T-helper 2 cell treated with Interferon-gamma antibody and Interleukin-4, amounts not matched to agents 5 μg/mL and 100 μg/mL, for 36 hours (primary cell): ENCODE results near the gene GPER1.
"Not testable (repeated sequence)": the region's sequence is repeated elsewhere in the genome, so short reads cannot be mapped to it uniquely, and the experiment has no call there.

Source experiments
- DNase-seq: peaks from one replicate; pipeline ENCODE4 v3.0.0; 2021; ENCODE audit warnings: low spot score
- H3K27ac Mint-ChIP-seq: one replicate; pipeline ENCODE4 v1.8.0; 2021; ENCODE audit warnings: mild to moderate bottlenecking, mixed read lengths
- H3K27me3 Mint-ChIP-seq: one replicate; pipeline ENCODE4 v1.8.0; 2021; ENCODE audit warnings: low read depth, mixed read lengths
- H3K36me3 Mint-ChIP-seq: one replicate; pipeline ENCODE4 v1.8.0; 2021; ENCODE audit warnings: low read depth, mixed read lengths
- H3K4me1 Mint-ChIP-seq: one replicate; pipeline ENCODE4 v1.8.0; 2021; ENCODE audit warnings: low read depth, mixed read lengths
- H3K4me3 Mint-ChIP-seq: one replicate; pipeline ENCODE4 v1.8.0; 2022; ENCODE audit warnings: mild to moderate bottlenecking, moderate library complexity, mixed read lengths
- H3K9me3 Mint-ChIP-seq: one replicate; pipeline ENCODE4 v1.8.0; 2021; ENCODE audit warnings: mixed read lengths

The GPER1 gene

DNA sequence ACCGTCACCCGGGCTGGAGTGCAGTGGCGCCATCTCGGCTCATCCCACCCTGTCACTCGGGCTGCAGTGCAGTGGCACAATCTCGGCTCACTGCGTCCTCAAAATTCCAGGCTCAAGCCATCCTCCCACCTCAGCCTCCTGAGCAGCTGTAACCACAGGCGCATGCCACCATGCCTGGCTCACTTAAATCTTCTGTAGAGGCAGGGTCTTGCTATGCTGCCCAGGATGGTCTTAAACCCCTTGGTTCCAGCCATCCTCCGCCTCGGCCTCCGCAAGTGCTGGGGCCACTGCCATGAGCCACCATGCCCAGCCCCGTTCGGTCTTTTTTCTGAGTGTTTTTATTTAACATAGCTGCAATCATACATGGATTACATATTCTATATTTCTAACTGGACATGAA lies 41.5 kb downstream of the GPER1 start:
- no peaks in the 10 kb centered on the region for H3K27me3 Mint-ChIP-seq
- H3K4me3 Mint-ChIP-seq = no peak overlapping the region
- no peaks in the 10 kb centered on the region for H3K4me1 Mint-ChIP-seq
- H3K9me3 Mint-ChIP-seq = no peaks in the 10 kb centered on the region
- no peak overlapping the region for H3K27ac Mint-ChIP-seq
- H3K36me3 Mint-ChIP-seq = peaks cover 1% of the 10 kb centered on the region
- DNase-seq = no peak

DNA sequence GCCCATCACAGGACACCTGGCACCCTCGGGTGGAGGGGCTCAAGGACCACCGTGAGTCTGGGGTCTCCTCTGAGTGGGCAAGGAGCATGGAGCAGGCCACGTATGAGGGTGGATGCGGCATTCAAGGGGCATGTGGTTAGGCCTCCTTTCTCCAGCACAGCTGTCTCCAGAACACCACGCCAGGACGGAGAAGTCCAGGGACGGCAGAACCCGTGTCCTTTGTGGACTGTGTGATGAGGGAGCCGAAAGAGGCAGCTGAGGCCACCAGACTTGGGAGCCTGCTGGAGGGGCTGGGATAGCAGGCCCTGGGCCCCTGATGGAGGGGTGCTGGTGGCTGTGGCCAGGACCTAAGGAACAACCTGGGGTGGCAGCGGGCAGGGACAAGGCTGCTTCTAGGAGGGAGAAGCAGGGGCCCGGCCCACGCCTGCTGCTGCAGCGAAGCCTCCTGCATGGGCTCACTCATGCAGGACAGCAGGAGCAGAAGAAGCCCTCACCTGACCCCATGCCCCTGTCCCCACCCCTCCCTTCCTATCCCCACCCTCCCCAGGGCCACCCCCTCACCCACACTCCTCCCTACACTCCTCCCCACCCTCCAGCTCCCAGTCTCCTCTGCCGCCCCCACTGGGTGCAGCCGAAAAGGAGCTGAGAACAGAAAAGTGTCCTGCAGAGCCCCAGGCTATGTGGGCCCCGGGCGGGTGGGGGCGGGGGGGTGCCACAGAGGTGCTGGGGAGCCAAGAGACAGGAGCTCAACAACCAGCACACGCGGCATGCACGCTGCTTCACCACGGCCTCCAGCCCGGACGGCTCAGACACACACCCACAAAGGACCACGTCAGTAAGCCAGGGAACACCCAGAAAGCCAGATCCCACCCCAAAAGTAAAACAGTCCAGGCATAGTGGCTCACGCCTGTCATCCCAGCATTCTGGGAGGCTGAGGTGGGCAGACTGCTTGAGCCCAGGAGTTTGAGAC lies 42.4 kb downstream of the GPER1 start:
- Mint-ChIP-seq H3K27me3 (no peaks in the 10 kb centered on the region), H3K9me3 (no peaks in the 10 kb centered on the region), H3K36me3 (peaks cover 1% of the 10 kb centered on the region), H3K27ac (no peak overlapping the region), H3K4me3 (no peak overlapping the region), H3K4me1 (no peaks in the 10 kb centered on the region)
- no peak for DNase-seq

DNA sequence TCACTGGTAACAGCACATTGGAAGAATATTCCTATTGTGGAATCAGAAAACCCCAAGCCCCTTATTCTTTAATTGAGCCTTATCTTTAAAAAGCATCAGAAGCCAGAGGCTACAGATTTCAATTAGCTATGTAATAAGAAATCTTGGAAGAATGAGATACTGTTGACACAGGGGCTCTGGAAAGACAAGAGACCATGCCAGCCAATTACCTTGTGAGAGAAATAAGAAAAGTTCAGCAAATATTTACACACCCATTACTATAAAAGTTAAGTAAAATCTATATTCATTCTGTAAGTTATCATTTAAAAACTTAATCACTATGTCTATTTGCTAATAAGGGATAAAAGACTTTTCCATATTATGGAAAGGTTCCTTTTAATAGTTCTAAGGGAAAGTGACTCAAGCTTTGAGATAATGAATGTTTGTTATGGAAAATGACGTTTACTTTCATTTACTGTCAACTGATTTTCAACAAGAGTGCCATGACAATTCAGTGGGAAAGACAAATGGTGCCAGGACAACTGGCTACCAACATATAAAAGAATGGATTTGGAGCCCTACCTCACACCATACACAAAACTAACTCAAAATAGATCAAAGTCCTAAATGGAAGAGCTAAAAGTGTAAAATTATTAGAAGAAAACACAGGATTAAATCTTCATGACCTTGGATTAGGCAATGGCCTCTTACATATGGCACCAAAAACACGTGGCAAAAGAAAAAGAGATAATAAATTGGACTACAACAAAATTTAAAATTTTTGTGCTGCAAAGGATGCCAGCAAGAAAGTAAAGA lies 43.8 kb downstream of the GPER1 start:
- DNase-seq = no peak
- no peaks in the 10 kb centered on the region for H3K27me3 Mint-ChIP-seq
- H3K9me3 Mint-ChIP-seq = no peaks in the 10 kb centered on the region
- no peak overlapping the region for H3K4me3 Mint-ChIP-seq
- peaks cover 1% of the 10 kb centered on the region for H3K36me3 Mint-ChIP-seq
- peaks cover 1% of the 10 kb centered on the region for H3K4me1 Mint-ChIP-seq
- H3K27ac Mint-ChIP-seq = no peak overlapping the region

DNA sequence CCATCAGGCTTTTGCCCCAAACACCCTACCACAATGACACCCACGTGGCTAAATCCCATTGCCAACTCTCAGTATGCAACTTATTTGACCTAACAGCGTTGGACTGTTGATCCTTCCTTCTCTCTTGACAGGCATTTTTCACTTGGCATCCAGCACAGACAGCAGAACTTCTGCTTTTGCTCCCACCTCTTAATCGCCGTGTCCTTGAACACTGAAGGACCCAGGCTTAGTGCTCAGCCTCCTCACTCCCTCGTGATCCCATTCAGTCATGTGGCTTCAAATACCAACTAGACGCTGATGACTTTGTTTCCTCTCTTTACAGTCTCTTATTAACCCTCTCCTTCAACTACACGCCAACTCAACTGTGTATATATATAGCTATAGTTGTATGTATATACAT lies 47.0 kb downstream of the GPER1 start:
- Mint-ChIP-seq H3K9me3 (no peaks in the 10 kb centered on the region), H3K36me3 (peaks cover 1% of the 10 kb centered on the region), H3K4me3 (no peak overlapping the region), H3K27me3 (no peaks in the 10 kb centered on the region), H3K4me1 (peaks cover 8% of the 10 kb centered on the region), H3K27ac (no peak overlapping the region)
- DNase-seq = no peak

DNA sequence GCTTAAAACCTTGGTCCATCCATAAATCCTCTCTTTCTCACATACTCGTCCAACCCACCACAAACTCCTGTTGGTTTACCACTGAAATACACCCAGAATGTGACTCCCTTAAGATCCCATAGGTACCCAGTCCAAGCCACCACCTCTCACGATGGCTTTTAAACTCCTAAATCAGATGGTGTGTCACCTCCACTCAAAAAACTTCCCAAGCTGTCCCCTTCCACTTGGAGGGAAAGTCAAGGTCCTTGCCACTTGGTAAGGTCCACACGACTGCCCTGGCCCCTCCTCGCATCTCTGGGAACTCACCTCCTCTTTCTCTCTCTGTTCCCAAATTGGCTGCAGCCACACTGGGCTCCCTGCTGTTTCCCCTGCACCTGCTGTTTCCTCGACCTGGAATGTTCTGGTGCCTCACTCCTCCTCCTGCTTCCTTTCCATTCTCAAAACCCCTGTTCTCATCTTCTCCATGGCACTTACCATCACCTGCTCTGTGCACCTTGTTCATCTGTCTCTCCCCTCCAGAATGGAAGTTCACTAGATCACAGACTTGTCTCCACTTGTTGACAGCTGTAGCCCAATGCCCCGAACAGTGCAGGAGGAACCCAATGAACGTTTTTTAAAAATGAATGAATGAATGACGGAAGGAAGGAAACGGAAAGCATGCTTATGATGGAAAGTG lies 49.1 kb downstream of the GPER1 start:
- no peak for DNase-seq
- H3K27ac Mint-ChIP-seq = peak overlapping the region; percentile 89

DNA sequence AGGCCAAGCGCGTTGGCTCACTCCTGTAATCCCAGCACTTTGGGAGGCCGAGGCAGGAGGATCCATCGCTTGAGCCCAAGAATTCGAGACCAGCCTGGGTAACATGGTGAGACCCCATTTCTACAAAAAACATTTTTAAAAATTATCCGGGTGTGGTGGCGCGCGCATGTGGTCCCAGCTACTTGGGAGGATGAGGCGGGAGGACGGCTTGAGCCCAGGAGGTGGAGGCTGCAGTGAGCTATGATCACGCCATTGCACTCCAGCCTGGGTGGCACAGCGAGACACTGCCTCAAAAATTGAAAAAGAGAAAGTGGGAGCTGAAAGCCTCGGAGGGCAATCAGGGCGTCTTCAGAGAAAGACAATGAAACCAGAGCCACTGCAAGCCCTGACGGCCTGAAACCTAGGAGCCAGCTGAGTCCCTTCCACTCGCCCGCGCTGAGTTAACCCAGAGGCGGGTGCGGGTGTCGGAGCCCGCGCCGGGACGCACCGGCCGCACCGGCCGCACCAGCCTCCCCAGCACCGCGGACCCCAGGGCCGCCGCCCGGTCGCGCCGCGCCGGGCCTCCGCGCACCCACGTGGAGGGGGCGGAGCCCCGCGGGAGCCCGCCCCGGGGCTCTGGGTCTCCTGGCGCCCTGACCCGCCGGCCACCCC lies 49.7 kb downstream of the GPER1 start:
- Mint-ChIP-seq H3K9me3 (no peaks in the 10 kb centered on the region), H3K27me3 (no peaks in the 10 kb centered on the region), H3K27ac (peak overlapping the region; percentile 94), H3K4me3 (peak overlapping the region; percentile 85), H3K36me3 (no peaks in the 10 kb centered on the region), H3K4me1 (peaks cover 8% of the 10 kb centered on the region)
- DNase-seq = no peak

More for the DNA sequence above, 49.1 kb downstream of the GPER1 start:
- Mint-ChIP-seq H3K9me3 (no peaks in the 10 kb centered on the region), H3K27me3 (no peaks in the 10 kb centered on the region), H3K36me3 (no peaks in the 10 kb centered on the region), H3K4me3 (peak overlapping the region; percentile 81), H3K4me1 (peaks cover 8% of the 10 kb centered on the region)

DNA sequence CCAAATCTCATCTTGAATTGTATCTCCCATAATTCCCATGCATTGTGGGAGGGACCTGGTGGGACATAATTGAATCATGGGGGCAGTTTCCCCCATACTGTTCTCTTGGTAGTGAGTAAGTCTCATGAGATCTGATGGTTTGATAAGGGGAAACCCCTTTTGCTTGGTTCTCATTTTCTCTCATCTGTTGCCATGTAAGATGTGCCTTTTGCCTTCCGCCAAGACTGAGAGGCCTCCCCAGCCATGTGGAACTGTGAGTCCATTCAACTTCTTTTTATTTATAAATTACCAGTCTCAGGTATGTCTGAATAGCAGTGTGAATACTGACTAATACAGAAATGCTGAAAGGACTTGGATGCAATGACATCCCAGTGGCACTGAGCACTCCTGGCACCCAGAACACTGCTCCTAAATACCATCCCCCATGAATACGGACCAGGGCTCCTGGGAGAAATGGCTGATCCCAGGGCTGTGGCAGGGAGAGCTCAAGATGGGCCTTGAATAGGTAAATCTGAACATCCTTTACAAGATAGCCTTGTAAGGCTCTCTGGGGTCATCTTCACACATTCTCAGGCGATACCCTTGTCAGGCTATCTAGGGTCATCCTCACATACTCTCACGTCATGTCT lies 52.7 kb downstream of the GPER1 start:
- no peak overlapping the region for H3K27ac Mint-ChIP-seq
- H3K4me1 Mint-ChIP-seq = peaks cover 8% of the 10 kb centered on the region
- H3K9me3 Mint-ChIP-seq = no peaks in the 10 kb centered on the region
- no peaks in the 10 kb centered on the region for H3K27me3 Mint-ChIP-seq
- no peak for DNase-seq
- H3K36me3 Mint-ChIP-seq = no peaks in the 10 kb centered on the region
- H3K4me3 Mint-ChIP-seq = no peak overlapping the region

DNA sequence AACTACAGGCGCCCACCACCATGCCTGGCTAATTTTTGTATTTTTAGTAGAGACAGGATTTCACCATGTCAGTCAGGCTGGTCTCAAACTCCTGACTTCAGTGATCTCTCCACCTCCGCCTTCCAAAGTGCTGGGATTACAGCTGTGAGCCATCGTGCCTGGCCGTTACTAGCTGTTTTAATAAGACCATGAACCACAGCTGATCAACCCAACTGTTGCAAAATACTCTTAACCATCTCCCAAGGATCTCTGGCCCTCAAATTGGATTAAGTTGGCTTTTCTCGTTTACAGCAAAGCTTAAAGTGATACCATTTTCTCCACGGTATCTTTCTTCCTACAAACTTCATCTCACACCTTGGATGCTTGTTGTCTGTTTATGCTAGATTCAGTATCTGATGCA lies 53.7 kb downstream of the GPER1 start:
- Mint-ChIP-seq H3K9me3 (no peaks in the 10 kb centered on the region), H3K27ac (no peak overlapping the region), H3K4me3 (no peak overlapping the region), H3K36me3 (no peaks in the 10 kb centered on the region), H3K4me1 (peaks cover 6% of the 10 kb centered on the region), H3K27me3 (no peaks in the 10 kb centered on the region)
- no peak for DNase-seq

DNA sequence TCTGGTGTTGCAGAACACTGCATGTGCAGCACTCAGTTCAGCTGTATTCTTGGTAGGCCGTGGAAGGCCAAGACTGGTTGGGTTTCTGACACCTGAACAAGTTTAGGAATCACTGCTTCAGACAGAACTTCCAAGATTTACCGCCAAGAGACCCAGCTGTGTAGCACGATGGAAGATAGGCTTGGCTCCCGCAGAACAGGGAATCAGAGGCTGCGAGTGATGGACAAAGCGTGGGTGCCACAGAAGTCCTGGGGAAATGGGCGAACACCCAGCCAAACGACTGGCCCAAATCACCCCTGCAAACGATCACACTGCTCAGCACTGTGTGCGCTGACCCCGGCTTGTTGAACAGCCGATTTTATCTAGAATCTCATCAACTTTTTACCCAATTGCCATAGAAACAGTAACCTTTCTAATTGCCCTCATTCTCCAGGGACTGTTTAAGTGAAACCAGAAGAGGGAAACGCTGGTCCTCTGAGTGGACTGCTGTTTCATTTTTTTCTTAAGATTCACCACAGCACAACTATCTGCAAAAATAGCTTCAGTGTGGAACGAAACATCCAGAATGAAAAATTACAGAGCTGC lies 54.2 kb downstream of the GPER1 start:
- Mint-ChIP-seq H3K27ac (no peak overlapping the region), H3K4me1 (peaks cover 2% of the 10 kb centered on the region), H3K36me3 (no peaks in the 10 kb centered on the region), H3K27me3 (no peaks in the 10 kb centered on the region), H3K9me3 (no peaks in the 10 kb centered on the region), H3K4me3 (no peak overlapping the region)
- DNase-seq = no peak

DNA sequence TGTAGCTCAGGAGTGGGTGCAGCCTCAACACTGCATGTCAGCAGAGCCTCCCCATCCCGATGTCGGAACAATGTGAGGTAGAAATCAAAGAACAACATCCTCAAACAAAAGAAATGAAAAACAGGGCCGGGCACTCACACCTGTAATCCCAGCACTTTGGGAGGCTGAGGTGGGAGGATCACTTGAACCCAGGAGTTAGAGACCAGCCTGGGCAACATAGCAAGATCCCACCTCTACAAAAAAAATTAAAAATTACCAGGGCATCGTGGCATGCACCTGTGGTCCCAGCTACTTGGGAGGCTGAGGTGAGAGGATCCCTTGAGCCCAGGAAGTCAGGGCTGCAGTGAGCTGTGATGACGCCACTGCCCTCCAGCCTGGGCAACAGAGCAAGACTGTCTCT lies 55.1 kb downstream of the GPER1 start:
- H3K27ac Mint-ChIP-seq, DNase-seq, H3K9me3 Mint-ChIP-seq, H3K4me1 Mint-ChIP-seq, H3K4me3 Mint-ChIP-seq, H3K27me3 Mint-ChIP-seq, H3K36me3 Mint-ChIP-seq: not testable (repeated sequence)
